Measurements from ENCODE around the gene BMPR1A. TPM values are rescaled to one million over a fixed set of nuclear protein-coding genes. Genes with fewer than 3 reads are reported as not detected.

BMPR1A gene
- total RNA-seq (2021) (99.7 to 107 TPM (median 104 TPM) in 3 replicates), Bru-seq, nascent RNA (percentile 95 among the genes with signal in this experiment)
- long read RNA-seq, experiment 1, full-length matches to known transcripts: 218 of 375 reads
- long read RNA-seq, experiment 1, partial matches to known transcripts: 47 of 375 reads
- long read RNA-seq, experiment 1, other reads (novel, unspliced or antisense): 110 of 375 reads
- long read RNA-seq, experiment 2, full-length matches to known transcripts: 28 of 118 reads
- long read RNA-seq, experiment 2, partial matches to known transcripts: 40 of 118 reads
- long read RNA-seq, experiment 2, other reads (novel, unspliced or antisense): 50 of 118 reads
- long read RNA-seq, experiment 3, full-length matches to known transcripts: 1 of 9 reads
- long read RNA-seq, experiment 3, partial matches to known transcripts: 7 of 9 reads
- long read RNA-seq, experiment 3, other reads (novel, unspliced or antisense): 1 of 9 reads

- H3K27ac Mint-ChIP-seq: peak within 1 kb of the TSS; percentile 86
- POLR2A ChIA-PET: interaction anchor here (0.6 to 1.5 kb wide), 9 partner anchors 9 to 210 kb away, joined by 3 to 7 read pairs (median 4); no protein-coding TSS in a partner anchor
- TF ChIP-seq, protein P1, sequence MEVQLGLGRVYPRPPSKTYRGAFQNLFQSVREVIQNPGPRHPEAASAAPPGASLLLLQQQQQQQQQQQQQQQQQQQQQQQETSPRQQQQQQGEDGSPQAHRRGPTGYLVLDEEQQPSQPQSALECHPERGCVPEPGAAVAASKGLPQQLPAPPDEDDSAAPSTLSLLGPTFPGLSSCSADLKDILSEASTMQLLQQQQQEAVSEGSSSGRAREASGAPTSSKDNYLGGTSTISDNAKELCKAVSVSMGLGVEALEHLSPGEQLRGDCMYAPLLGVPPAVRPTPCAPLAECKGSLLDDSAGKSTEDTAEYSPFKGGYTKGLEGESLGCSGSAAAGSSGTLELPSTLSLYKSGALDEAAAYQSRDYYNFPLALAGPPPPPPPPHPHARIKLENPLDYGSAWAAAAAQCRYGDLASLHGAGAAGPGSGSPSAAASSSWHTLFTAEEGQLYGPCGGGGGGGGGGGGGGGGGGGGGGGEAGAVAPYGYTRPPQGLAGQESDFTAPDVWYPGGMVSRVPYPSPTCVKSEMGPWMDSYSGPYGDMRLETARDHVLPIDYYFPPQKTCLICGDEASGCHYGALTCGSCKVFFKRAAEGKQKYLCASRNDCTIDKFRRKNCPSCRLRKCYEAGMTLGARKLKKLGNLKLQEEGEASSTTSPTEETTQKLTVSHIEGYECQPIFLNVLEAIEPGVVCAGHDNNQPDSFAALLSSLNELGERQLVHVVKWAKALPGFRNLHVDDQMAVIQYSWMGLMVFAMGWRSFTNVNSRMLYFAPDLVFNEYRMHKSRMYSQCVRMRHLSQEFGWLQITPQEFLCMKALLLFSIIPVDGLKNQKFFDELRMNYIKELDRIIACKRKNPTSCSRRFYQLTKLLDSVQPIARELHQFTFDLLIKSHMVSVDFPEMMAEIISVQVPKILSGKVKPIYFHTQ (CRISPR knock-in tag; IDR thresholded peaks at IDR 0.05): no peak
- peak; percentile 56; the same call in 1 of the 2 replicates for TF ChIP-seq ZNF263 (CRISPR knock-in tag; IDR thresholded peaks at IDR 0.05; ENCODE audit: low read depth)
- no peak for TF ChIP-seq ESRRA (CRISPR knock-in tag; IDR thresholded peaks at IDR 0.05; ENCODE audit: borderline replicate concordance)
- TF ChIP-seq TEAD1 (CRISPR knock-in tag; IDR thresholded peaks at IDR 0.05): no peak
- TF ChIP-seq ETV6 (CRISPR knock-in tag; IDR thresholded peaks at IDR 0.05): no peak
- no peak for TF ChIP-seq JUN (CRISPR knock-in tag; IDR thresholded peaks at IDR 0.05)
- no peak for TF ChIP-seq NR3C1 (CRISPR knock-in tag; conservative IDR thresholded peaks at IDR 0.05; ENCODE audit: low read depth)
- 0 out of 2 replicates have a peak, but pooled peaks have one; percentile 18 for TF ChIP-seq KAT7 (CRISPR knock-in tag; IDR thresholded peaks at IDR 0.05; ENCODE audit: borderline replicate concordance)
- TF ChIP-seq, protein P2, sequence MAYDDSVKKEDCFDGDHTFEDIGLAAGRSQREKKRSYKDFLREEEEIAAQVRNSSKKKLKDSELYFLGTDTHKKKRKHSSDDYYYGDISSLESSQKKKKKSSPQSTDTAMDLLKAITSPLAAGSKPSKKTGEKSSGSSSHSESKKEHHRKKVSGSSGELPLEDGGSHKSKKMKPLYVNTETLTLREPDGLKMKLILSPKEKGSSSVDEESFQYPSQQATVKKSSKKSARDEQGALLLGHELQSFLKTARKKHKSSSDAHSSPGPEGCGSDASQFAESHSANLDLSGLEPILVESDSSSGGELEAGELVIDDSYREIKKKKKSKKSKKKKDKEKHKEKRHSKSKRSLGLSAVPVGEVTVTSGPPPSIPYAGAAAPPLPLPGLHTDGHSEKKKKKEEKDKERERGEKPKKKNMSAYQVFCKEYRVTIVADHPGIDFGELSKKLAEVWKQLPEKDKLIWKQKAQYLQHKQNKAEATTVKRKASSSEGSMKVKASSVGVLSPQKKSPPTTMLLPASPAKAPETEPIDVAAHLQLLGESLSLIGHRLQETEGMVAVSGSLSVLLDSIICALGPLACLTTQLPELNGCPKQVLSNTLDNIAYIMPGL (CRISPR knock-in tag; IDR thresholded peaks at IDR 0.05): no peak
- TF ChIP-seq SMAD3 (CRISPR knock-in tag; IDR thresholded peaks at IDR 0.05; ENCODE audit: borderline replicate concordance): no peak
- no peak for TF ChIP-seq TEAD4 (CRISPR knock-in tag; IDR thresholded peaks at IDR 0.05)
- no peak for TF ChIP-seq MLX (CRISPR knock-in tag; IDR thresholded peaks at IDR 0.05)
- TF ChIP-seq, protein P3, sequence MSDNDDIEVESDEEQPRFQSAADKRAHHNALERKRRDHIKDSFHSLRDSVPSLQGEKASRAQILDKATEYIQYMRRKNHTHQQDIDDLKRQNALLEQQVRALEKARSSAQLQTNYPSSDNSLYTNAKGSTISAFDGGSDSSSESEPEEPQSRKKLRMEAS (CRISPR knock-in tag; IDR thresholded peaks at IDR 0.05): no peak
- CTCF ChIA-PET: interaction anchor here (0.5 to 2.4 kb wide), 4 partner anchors 9 to 96 kb away, joined by 3 to 11 read pairs (median 6); no protein-coding TSS in a partner anchor
- peaks cover 55% of the 10 kb centered on the region for H3K4me1 Mint-ChIP-seq
- peaks cover 10% of the 10 kb centered on the region for H3K36me3 Mint-ChIP-seq
- ATAC-seq: peak; percentile 3
- H3K4me3 Mint-ChIP-seq: peak within 1 kb of the TSS; percentile 86
- no peaks in the 10 kb centered on the region for H3K9me3 Mint-ChIP-seq
- no peaks in the 10 kb centered on the region for H3K27me3 Mint-ChIP-seq (ENCODE audit: low read depth)
- DNase-seq (ENCODE audit: low spot score): peak; percentile 93
Observed at GRCh38 chr10:86756511-86757112, at the start of gene BMPR1A. Gene BMPR1A (plus strand): TSS chr10:86756619. CDS start chr10:86876019, 119,400 bp downstream.

GRCh38 chr10:86706977-86707376, 49.4 kb upstream of the BMPR1A start:
- no peak for TF ChIP-seq TP53 (CRISPR knock-in tag; IDR thresholded peaks at IDR 0.05)
- ATAC-seq (no peak), DNase-seq (ENCODE audit: low spot score) (no peak)
- ChIA-PET CTCF (interaction anchor here (1.3 to 2.7 kb wide), 2 partner anchors 13 to 23 kb away, joined by 4 to 15 read pairs; no protein-coding TSS in a partner anchor), POLR2A (no interaction called here)
- Mint-ChIP-seq H3K27me3 (ENCODE audit: low read depth) (peaks cover 4% of the 10 kb centered on the region; the same call in 1 of the 2 replicates), H3K27ac (no peak overlapping the region), H3K36me3 (no peaks in the 10 kb centered on the region), H3K9me3 (0 out of 2 replicates have a peak, but pooled peaks cover 2% of the 10 kb centered on the region), H3K4me1 (peaks cover 44% of the 10 kb centered on the region), H3K4me3 (no peak overlapping the region)
